Stimulated activated CD4-positive, alpha-beta T cell treated with anti-CD3 and anti-CD28 coated beads, TNF-alpha, amount 100 ng/mL, for 4 hours (primary cell): Measurements from ENCODE around the gene RNASE9.
"Not testable (repeated sequence)": the region's sequence is repeated elsewhere in the genome, so short reads cannot be mapped to it uniquely, and the experiment has no call there.

Experiments used
- DNase-seq, 3 experiments: peaks; one replicate each; pipeline ENCODE4 v3.0.0-alpha.2; 2020; ENCODE audit warnings: low read depth in 3 of 3

Gene RNASE9

DNA sequence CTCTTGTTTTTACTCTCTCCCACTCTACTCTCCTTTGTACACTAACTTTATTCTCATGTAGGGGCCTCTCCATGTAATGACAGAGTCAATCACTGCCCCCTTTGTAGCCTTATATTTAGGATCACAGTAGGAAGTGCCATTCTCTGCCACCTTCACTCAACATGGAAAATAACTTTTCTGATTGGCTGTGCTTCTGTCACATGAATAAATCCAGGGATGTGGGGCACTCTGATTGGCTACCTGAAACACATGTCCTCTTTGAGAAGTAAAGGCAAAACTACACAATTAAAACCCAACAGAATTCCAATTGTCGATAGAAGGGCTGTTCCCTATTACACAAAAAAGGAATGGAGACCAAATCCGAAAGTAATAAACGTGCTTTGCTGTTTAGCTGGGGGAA, at the start of gene RNASE9:
RNASE9 (minus strand) TSS at position 87 of the 400 bp plus-strand sequence.
- DNase-seq, result no peak

DNA sequence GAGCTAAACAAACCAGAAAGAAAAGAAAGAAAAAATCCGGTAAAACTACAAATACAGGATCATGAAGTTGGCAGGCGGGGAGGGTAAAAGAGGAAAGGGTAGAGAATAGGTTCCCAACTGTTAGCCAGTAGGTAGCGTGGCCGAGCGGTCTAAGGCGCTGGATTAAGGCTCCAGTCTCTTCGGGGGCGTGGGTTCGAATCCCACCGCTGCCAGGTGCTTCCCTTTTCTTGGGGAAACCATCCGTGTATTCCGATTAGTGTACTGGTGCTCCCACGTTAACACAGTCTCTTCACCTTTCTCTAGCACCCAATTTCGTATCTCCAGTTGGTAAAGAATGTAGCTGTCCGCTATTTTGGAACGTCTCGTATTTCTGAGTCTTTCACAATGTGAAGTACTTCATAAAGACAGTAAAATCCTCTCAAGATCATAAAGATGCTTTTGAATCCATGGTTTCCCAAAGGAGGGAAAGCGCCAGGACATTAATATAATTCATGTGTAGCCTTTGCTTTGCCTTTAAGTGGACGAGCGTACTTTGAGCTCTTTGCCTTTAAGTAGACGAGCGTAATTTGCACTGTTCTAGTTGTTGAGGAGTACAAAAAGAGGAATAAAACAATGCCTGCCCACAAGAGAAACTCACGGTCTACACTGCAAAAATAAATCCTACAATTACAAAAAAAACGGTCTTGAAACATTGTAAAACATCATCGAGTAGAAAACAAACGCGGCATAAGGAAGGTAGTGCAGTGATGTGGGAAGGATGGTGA, 49.3 kb upstream of the RNASE9 start:
- peak; percentile 63 to 68 (median 65) for DNase-seq

DNA sequence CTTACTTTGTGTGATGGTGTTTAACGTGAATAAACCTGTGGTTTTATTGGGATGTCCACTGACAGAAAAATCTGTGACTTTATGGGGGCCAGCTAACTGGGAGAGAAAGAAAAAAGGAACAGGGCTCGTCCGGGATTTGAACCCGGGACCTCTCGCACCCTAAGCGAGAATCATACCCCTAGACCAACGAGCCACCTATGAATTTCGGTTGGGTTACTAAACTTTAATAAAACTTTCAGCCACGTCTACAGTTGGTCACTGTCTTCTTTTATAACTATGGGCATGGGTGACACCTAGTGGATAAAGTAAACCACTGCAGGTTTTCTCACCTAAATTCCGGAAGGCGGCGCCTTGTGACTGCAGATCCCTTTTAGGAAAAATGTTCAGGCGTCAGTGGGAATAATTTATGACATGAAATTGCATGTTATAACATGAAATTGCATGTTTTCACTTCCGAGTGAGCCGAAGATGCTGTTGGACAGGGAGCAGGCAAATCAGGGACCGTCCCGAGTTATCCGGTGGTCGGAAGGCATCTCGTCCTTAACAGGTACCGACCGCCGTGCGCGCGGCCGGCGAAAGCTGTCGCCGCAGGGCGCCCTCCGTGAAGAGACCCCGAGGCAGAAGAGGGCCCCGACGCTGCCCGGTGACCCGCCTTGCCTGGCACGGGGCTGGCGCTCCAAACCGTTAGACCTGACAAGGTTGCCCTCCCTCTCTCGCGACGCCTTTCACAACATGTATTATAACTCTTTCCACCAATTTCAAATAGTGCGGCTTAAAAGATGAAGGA, 48.6 kb upstream of the RNASE9 start:
- DNase-seq, result peak in 2 of 3 experiments; percentile 28 to 45

DNA sequence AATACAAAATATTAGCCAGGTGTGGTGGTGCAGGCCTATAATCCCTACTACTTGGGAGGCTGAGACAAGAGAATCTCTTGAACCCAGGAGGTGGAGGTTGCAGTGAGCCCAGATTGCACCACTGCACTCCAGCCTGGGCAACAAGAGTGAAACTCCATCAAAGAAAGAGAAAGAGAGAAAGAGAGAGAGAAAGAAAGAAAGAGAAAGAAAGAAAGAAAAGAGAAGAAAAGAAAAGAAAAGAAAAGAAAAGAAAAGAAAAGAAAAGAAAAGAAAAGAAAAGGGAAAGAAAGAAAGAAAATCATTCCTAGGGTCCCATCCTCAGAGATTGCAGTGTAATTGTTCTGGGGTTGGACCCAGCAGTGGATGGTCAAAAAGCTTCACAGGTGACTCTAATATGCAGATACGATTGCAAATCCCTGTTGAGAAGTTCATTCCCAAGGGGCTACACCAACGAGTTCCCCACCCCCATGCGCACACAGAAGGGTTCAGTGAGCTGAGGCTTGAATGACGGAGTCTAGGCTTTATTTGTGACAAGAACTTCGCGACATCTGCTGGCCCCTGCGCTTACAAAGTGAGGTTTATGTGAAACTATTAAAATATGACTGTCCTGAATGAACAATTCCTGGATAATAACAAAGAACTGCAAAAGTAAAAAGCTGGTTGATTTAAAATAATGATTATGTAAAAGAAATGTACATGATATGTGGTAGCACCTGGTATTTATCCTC, 47.7 kb upstream of the RNASE9 start:
- no peak for DNase-seq

DNA sequence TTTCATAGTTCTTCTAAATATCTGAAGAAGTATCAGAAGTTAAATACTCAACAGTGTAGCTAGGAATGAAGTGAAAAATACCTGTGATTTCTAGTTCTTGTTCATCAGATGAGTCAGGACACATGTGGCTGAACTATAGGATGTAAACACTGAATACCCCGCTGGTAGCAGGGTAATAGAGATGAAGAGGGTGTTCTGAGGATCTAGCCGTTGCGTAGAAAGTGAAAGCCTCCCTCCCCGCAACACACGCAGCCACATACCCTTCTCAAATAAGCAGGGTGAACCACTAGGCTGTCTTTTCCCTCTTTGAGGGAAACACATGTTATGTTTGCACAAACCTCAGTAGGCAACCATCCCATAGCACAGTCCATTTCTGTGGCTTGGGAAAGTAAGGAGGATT, 46.8 kb upstream of the RNASE9 start:
- DNase-seq, result no peak

DNA sequence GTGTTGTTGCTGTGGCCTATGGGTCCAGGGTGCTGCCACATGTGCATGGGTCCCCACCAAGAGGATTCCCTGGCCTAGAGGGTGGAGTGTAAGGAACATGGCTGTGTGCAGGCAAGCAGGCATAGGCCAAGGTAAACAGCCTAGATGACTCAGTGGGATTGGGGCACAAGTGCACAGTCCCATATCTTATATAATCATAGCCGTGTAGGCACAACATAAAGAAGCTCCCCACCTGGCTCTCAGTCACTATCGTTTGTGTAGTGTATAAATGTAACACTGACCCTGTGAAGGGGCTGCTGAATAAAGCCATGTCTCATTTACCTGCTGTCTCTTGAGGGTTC, 46.0 kb upstream of the RNASE9 start:
- no peak for DNase-seq

DNA sequence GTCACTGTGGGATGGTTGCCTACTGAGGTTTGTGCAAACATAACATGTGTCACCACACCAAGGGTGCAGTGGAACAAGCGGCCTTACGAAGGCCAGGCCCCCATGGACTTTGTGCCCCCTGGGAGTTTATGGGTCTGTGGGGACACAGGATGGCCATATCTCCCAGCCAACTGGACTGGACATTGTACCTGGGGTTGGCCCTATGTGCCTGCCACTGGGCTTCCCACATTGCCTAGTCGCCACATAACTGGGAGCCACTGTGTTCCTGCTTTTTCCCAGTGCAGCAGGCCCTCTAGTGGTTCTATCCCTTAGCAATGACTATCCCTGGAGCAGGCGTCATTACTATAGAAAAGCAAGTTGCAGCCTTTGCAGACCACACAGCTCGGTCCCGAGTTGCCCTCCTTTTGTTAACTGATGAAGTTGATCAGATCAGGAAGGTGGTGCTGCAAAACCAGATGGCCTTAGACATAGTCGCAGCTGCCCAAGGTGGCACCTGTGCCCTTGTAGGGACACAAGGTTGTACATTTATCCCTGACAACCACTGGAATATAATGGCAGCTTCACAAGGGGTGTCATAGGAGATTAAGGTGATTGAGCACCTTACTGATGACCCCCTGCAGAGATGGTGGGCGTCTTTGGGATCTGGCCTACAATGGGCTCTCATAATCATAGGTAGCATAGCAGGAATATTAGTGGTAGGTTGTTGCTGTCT, 45.5 kb upstream of the RNASE9 start:
- no peak for DNase-seq

DNA sequence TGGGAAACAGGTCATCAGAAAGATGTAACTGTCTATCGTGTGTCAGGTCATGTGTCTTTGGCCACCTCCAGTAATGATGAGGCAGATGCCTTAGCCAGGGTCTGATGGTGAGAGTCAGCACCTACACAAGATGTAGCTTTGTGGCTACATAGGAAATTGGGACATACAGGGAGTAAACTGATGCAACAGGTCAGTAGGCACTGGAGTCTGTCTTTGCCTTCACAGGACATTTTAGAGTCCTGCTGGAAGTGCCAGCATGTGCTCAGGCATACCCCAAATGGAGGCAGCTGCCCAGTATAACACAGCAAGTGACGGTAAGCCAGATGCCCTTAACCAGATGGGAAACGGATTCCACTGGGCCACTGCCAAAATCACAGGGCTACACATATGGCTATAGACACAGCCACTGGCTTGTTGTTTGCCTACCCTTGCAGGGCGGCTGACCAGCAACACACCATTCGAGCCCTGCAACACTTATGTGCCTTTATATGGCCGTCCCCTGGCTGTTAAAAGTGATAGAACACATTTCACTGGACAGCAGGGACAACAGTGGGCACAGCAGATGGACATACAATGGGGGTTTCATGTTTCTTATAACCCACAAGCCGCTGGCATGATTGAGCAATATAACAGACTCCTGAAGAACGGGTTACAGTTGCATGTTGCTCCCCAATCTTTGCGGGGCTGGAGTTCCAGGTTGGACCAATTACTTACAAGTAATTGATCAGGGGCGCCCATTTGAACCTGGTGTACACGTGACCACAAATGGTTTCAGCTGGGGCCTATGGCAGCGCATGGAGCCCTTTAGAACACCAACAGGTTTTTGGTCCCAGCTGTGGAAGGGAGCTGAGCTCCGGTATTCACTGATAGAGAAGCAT, 43.2 kb upstream of the RNASE9 start:
- DNase-seq, result no peak

DNA sequence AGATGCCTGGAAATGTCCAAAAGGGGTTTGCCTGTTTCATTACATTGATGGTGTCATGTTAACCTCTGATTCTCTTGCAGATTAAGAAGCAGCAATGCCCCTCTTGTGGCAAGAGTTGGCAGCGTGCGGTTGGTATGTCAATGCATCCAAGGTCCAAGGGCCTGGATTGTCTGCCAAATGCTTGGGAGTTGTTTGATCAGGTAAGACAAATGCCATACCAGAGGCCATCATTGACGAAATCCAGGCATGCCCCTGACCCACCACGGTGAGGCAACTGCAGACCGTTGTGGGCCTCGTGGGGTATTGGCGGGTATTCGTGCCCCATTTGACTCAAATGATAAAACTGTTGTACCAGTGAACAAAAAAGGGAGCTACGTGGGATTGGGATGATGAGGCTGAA, 41.7 kb upstream of the RNASE9 start:
- no peak for DNase-seq

DNA sequence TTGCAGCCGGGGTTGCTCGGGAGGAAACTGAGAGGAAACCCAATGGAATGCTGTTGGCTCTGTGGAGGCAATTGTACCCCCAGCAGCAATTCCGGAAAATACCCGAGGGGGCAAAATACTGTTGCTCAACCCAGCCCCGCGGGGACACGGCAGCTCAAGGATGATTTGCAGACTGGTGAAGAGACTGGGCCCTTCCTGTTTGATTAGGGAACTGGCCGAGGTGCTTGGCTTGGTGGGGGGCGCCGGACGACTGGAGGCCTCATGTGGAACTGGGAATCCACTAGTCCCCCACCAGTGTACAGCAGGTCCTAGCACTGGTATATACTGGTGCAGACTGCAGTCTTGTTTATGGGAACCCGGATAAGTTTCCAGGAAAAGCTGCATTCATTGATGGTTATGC, 40.7 kb upstream of the RNASE9 start:
- DNase-seq, result no peak

DNA sequence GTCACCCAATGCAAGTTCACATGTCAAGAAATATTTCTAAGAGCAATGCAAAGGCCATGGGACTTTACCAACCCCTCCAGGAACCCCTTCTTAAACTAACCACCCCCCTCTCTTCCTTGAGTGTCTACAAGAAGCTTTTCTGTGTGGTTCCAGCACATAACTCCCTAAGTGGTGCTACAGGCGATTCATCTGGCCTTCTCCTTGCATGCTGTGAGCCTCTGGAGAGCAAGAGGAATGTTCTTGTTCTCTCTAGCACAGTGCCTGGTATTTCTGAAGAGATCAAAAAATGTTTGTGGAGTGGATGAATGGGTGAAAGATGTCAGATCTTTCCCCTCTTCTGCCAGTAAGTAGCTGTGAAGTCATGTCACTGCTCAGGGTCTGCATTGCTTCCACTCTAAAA, 36.3 kb upstream of the RNASE9 start:
- no peak for DNase-seq

DNA sequence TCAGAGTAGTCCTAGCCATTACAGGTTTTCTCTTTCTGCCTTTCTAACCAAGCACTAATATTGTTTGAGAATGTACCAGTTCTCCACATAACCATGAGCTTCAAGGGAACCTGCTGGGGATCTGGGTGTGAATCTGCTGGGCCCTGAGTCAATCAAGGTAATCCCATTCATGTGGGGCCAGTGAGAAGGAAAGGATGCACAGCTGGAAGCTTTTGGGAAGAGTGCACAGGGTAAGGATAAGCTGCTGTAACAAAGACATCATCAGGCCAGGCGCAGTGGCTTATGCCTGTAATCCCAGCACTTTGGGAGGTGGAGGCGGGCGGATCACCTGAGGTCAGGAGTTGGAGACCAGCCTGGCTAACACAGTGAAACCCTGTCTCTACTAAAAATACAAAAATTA, 34.9 kb upstream of the RNASE9 start:
- not testable (repeated sequence) for DNase-seq

DNA sequence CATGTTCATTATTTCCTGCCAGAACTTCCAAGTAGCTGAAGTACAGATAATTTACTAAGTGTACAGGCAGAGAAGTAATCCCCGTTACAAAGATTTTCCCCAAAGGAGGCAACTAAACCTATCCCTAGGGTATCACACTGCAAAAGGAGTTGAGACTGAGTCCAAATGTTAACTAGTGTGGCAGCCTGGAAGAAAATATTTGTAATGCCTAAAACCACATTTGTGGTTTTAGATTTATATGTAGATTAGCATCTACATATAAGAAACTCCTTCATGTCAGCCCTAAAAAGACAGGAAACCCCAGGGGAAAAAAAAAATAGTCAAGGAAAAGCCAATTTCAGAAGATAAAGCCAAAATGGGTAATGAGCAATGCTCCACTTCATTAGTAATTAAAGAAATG, 31.7 kb upstream of the RNASE9 start:
- no peak for DNase-seq

DNA sequence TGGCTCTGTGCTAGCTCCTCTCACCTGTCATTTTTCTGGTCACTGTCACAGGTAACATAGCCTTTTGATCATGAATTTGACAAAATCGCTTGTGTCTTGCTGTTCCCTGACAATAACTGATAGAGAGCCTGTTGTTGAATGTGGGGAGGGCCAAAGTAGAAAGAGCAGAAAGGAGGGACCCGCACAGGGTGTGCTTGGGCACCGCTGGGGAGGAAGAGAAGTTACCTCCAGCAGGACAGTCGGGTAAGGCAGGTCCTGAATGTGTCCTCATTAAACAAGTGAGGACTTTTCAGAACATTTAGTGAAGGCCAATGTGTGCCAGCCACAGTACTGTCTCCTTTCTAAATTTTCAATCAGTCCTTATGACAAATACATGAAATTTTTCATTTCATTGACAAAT, 30.4 kb upstream of the RNASE9 start, which contains the start of gene RNASE12:
RNASE12 (minus strand) TSS at position 142 of the 400 bp plus-strand sequence. CDS start 653 bp downstream, outside the sequence.
- DNase-seq, result no peak

DNA sequence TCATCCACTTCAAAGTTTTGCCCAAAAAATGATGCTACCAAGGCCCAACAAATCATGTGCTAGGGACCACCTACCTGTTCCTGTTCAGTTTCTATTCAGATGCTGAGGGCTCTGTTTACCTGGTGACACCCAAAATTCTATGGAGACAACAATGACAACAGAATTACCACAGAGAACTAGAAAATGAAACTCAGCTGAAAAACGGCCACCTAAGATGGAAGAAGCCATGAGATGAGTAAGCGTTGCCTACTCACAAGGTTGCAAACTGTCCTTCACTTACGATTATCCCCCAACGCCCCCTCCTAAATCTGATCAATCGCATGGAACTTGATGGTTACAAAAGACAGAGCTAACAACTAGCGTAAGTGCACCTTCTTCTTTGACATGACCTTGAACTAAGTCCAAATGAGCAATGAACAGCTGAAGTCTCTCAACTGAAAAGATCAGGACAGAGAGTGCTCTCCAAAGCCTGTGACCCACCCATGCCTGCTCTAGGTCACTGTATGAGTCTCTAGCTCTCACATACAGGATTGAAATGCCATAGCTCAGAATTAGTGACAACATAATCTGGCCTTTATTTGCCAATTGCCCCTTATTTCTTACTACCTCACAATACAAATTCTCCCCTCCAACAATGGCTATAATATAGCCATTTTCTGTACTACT, 26.8 kb upstream of the RNASE9 start, which contains the start of gene RNASE11:
RNASE11 (minus strand) TSS at position 513 of the 666 bp plus-strand sequence.
- no peak for DNase-seq

DNA sequence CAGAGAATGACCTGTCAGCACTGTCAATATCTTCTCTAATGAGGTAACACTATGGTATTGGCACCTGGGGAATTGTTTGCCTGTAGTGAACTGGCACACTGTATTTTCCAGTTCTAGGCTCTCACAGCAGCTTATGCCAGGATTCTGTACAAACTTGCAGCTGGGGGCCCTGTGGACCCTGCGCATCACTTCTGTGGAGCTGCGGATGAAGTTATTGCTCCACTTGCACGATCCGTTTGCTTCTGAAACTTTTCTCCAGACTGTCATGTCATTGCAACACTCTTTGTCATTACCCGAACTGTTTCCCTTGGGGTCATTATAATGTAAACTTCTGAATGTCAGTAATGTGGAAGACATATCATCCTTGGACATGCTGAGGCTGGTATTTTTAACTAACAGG, 23.1 kb upstream of the RNASE9 start:
- no peak for DNase-seq

DNA sequence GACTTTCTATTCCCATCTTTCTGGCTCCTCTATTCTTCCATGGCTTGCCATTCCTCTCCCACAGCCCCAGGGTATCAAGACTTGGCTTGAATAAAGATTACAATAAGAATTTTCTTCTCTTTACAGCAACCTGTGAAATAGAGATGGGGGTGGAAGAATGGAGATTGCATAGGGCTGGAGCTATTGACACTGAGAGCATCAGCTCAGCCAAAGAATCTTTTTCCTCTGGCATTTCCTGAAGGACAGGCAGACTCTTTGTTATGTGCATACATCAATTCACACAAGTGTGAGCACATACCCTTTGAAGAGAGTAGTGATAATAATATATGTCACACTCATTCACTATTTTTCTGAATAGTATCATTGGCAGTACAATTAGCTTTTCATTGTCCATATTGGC, 22.3 kb upstream of the RNASE9 start:
- no peak for DNase-seq

DNA sequence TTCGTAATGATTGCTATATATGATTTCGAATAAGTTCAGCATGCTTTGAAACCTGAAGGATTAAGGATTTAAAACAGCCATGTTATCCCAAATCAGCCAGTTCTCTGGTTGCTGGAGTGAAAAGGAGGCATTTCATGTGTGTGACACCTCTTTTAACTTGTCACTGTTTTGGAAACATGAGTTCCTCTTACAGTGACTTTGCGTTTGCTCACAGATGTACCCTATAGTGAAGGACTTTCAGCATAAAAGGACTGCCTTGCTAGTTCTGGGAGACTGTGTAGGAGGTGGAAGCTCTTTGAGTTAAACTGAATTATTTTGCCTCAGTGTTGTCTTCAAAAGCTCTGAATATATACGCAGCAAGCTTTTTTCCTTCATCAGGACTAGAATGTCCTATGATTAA, 19.4 kb upstream of the RNASE9 start:
- no peak for DNase-seq

DNA sequence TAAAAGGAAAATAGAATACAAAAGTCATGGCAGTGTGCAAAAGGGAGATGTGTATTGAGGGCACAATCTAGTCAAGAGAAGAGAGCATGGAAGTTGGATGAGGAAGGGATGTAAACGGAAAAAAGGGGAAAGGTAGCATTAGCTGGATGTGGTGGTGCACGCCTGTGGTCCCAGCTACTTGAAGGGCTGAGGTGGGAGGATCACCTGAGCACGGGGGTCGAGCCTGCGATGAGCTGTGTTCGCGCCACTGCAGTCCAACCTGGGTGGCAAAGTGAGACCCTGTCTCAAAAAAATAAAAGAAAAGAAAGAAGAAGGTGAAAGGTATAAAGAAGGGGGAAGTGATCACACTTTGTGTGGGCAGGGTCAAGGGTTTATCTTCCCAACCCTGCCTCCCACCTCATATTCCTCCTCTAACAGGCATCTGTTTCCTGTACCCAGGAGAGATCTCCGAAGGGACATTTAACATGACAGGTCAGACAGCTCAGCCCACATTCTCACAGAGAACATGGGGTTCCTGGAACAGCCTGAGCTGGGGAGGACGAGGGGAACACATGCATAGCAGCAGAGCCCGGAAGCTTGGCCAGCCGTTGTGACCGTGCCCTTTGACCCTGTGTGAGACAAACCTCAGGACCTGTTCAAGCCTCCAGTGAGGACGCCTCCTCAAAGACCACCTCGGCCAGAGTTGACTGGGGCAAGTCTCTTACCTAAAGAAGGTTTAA, 18.1 kb upstream of the RNASE9 start:
- no peak for DNase-seq

DNA sequence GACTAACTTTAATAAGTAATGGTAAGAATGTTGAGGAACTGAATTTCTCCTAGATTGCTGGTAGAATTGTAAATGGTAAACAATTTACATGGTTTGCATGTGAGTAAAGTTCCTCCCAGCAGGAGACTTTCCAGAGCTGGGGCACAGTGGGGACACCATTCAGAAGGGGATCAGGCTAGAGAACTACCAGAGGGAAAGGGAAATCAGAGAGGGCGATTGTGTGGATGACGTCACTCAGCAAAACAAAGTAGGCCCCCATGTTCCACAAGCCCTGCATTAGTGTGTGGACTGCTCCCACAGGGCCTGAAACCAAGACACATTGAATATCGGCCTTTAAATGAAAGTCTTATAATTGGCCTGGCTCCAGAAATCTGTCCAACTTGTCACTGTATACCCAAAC, 17.5 kb upstream of the RNASE9 start:
- no peak for DNase-seq
